Heart right ventricle (tissue), 16 donors: ENCODE measurements around the gene PMVK. TPM values are rescaled to one million over a fixed set of nuclear protein-coding genes. Genes with fewer than 3 reads are reported as not detected.

Experiments
- ATAC-seq, 8 donors: fragments of 200-7000 bp; cut with Tn5 transposase; one replicate each; pipeline ENCODE4 v1.9.1; 2020; ENCODE audit warnings: mild to moderate bottlenecking in 8 of 8, moderate library complexity in 8 of 8, moderate number of reproducible peaks in 1 of 8
- DNase-seq, 2 donors: peaks; one replicate each; pipeline ENCODE4 v3.0.0-alpha.2; 2020
- H3K27ac ChIP-seq, 10 donors: fragments of 200-600 bp; sonication (generic) in 2 of 10; one replicate each; pipeline versions ENCODE4 v1.5.0 to v1.8.0; 2020 to 2022; ENCODE audit warnings: mild to moderate bottlenecking in 3 of 10
- H3K27me3 ChIP-seq, 7 donors: fragments of 200-600 bp; one replicate each; pipeline ENCODE4 v1.8.0; 2021 to 2022; ENCODE audit warnings: mild to moderate bottlenecking in 2 of 7
- H3K36me3 ChIP-seq, 9 donors: fragments of 200-600 bp; sonication (generic) in 1 of 9; one replicate each; pipeline versions ENCODE4 v1.5.0 to v1.8.0; 2020 to 2022; ENCODE audit warnings: mild to moderate bottlenecking in 2 of 9
- H3K4me1 ChIP-seq, 9 donors: fragments of 200-600 bp; sonication (generic) in 1 of 9; one replicate each; pipeline versions ENCODE4 v1.5.0 to v1.8.0; 2020 to 2022; ENCODE audit warnings: mild to moderate bottlenecking in 4 of 9
- H3K4me3 ChIP-seq, 10 donors: fragments of 200-600 bp; sonication (generic) in 2 of 10; one replicate each; pipeline versions ENCODE4 v1.5.0 to v1.8.0; 2020 to 2022; ENCODE audit warnings: mild to moderate bottlenecking in 7 of 10, moderate library complexity in 2 of 10
- H3K9me3 ChIP-seq, 11 donors: fragments of 200-600 bp in 10 of 11; sonication (generic) in 2 of 11; one replicate each; pipeline versions ENCODE4 v1.5.0 to v1.8.0; 2013 to 2022; ENCODE audit warnings: mild to moderate bottlenecking in 2 of 11, control low read depth in 1 of 11, moderate library complexity in 1 of 11
- WGBS, 2 donors: extraction: QIAGEN DNeasy Blood & Tissue Kit; methylation state at CpG; one replicate each; pipeline ENCODE4 v1.1.7; 2013; ENCODE audit warnings: inconsistent platforms in 1 of 2; 5-methylcytosine and 5-hydroxymethylcytosine counted together
- intact Hi-C, 10 donors: fragments of 100-400 bp; cut with DNase I; formaldehyde crosslinking; loops; one replicate each; pipeline versions ENCODE4 v1.11.1 to v1.14.2; 2022
- polyA plus RNA-seq, 2 donors: library from polyadenylated mRNA; stranded (reverse); fragments of 200-250 nt; gene quantifications; one replicate each; pipeline ENCODE4 v1.2.3, GENCODE V29; 2013
- total RNA-seq, 10 donors: library from RNA; stranded (reverse); fragmentation: NEBNext Ultra II Directional in 3 of 10; extraction: Animal tissue kit (Norgen Biotek cat#: 25700) in 3 of 10; gene quantifications; one replicate each; pipeline versions ENCODE4 v1.2.1 to v1.2.4, GENCODE V29; 2021 to 2023
- TF ChIP-seq, protein P1 (sequence below), 9 donors: fragments of 200-600 bp; sonication (generic) in 2 of 9; IDR thresholded peaks; one replicate each; pipeline versions ENCODE4 v1.5.0 to v1.8.0; 2021 to 2022; ENCODE audit warnings: antibody characterized with exemption in 9 of 9, mild to moderate bottlenecking in 5 of 9, moderate library complexity in 1 of 9
- donor health status: Arrhythmogenic right ventricular cardiomyopathy.
- donor health status: ischemic (EF 13 %, LVEDD 7.1; RV severe dilation, severe dysfunction).
- donor health status: healthy with polysubstance abuse.
- donor health status: DM: no; HTN: yes; CAD: no.
- donor health status: DM: no; HTN: no; CAD: no.
- donor health status: ischemic (EF 25% LVEDD 6.9; RV normal size, moderate dysfunction).
- donor health status: ischemic (EF 25% LVEDD 5.7; RV mildly dilated, moderate dysfunction).
- donor health status: healthy.
- donor health status: DM: yes; HTN: yes; CAD: no.
- donor health status: Ischemic cardiomyopathy.
- donor health status: ischemic (EF 35%, LVEDD 5.7; RV mildly dilated, moderate dysfunction).
- donor health status: nonischemic (EF 11% LVEDD 7.7; RV severe dilation, severe dysfunction).
- donor health status: DM: yes; HTN: yes; CAD: no.
- donor health status: PGD.
- donor health status: ischemic (EF 29% LVEDD 5.4; RV normal size, mild dysfunction).
- donor health status: nonischemic (EF 23%, LVEDD 6.1; RV moderate dilation, normal function).

PMVK gene
- total and polyA plus RNA-seq, 12 donors = 29.9 to 66.4 (median 40.5) TPM

DNA sequence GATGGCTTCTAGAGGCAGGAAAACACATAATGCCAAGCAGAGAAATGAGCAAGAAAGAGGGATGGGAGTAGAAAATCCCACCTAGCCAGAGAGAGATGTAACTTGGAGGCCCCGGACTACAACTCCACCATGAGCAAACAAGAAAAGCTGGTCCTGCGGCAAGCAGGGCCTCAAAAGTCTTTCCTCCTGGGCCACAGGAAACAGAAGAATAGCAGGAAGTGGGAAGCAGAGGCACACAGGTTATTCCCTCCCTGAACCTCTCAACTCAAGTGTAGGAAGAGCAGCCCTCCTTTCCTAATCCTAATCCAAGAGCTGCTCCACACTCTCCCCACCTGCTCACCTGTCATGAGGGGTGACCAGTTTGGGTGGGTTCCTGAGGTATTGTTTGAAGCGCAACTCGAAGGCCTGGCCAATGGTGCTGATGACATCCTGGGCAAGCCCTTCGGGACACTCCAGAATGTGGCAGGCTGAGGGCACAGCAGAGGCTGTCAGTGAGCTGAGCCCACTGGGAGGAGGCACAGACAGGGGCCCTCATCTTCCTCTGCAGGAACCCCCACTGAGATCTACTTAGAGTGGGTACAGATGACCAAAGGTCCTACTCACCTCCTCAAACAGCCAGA lies 30.9 kb upstream of the PMVK start:
- no peaks in the 10 kb centered on the region for H3K9me3 ChIP-seq
- H3K27ac ChIP-seq = peak overlapping the region; percentile 42 to 100 (median 82)
- H3K27me3 ChIP-seq = no peaks in the 10 kb centered on the region
- TF ChIP-seq, protein P1, sequence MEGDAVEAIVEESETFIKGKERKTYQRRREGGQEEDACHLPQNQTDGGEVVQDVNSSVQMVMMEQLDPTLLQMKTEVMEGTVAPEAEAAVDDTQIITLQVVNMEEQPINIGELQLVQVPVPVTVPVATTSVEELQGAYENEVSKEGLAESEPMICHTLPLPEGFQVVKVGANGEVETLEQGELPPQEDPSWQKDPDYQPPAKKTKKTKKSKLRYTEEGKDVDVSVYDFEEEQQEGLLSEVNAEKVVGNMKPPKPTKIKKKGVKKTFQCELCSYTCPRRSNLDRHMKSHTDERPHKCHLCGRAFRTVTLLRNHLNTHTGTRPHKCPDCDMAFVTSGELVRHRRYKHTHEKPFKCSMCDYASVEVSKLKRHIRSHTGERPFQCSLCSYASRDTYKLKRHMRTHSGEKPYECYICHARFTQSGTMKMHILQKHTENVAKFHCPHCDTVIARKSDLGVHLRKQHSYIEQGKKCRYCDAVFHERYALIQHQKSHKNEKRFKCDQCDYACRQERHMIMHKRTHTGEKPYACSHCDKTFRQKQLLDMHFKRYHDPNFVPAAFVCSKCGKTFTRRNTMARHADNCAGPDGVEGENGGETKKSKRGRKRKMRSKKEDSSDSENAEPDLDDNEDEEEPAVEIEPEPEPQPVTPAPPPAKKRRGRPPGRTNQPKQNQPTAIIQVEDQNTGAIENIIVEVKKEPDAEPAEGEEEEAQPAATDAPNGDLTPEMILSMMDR (IDR thresholded peaks at IDR 0.05) = no peak
- DNase-seq = no peak
- H3K4me1 ChIP-seq = peaks cover 28 to 70% (median 67%) of the 10 kb centered on the region in 9 donors
- ATAC-seq = no peak
- intact Hi-C loops = loop anchor here in 1 of 10 donors (5.0 kb wide), 1 partner anchor 50 kb away; no protein-coding TSS in a partner anchor
- peaks cover 0 to 69% (median 49%) of the 10 kb centered on the region in 9 donors for H3K36me3 ChIP-seq
- WGBS, 2 donors = 65 to 75% methylated on average over 5 of the region's 5 CpGs
- H3K4me3 ChIP-seq = peak overlapping the region in 2 of 10 donors; percentile 2 to 11

DNA sequence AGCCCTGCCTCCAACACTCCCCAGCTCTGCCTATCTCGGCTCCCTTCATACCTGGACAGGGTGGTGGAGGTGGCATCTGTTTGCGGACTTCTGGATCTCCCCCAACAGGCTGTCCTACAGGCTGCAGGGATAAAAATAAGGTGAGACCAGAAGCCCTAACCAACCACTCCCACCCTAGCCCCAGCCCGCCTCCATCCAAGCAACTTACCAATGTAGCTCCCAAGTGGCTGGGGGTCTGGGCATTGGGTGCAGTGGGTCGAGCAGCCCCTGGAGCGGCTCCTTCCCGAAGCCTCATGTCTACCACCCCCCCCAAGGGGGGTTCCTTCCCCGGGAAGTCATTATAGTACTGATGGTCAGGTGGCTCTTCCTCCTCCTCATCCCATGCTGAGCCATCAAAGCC lies 29.6 kb upstream of the PMVK start:
- DNase-seq (no peak), ATAC-seq (no peak)
- no peaks in the 10 kb centered on the region for H3K9me3 ChIP-seq
- H3K4me1 ChIP-seq = peaks cover 22 to 62% (median 58%) of the 10 kb centered on the region in 9 donors
- peak overlapping the region in 5 of 10 donors; percentile 26 to 97 (median 75) for H3K27ac ChIP-seq
- H3K27me3 ChIP-seq = no peaks in the 10 kb centered on the region
- intact Hi-C loops = loop anchor here in 1 of 10 donors (5.0 kb wide), 1 partner anchor 51 kb away; no protein-coding TSS in a partner anchor
- TF ChIP-seq, protein P1 (IDR thresholded peaks at IDR 0.05) = no peak
- peaks cover 0 to 69% (median 49%) of the 10 kb centered on the region in 9 donors for H3K36me3 ChIP-seq
- 90% methylated on average over 7 of the region's 7 CpGs for WGBS, 2 donors
- no peak overlapping the region for H3K4me3 ChIP-seq

DNA sequence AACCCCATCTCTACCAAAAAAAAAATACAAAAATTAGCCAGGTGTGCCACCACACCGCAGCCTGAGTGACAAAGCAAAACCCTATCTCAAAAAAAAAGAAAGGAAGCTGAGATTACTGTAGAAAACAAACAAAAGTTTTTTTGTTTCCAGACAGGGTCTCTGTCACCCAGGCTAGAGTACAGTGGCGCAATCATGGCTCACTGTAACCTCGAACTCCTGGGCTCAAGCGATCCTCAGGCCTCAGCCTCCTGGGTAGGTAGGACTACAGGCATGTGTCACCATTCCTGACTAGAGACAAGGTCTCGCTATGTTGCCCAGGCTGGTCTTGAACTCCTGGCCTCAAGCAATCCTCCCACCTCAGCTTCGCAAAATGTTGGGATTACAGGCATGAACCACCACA lies 27.8 kb upstream of the PMVK start:
- WGBS, 2 donors = 91 to 96% methylated on average over 6 of the region's 6 CpGs
- peaks cover 12 to 59% (median 51%) of the 10 kb centered on the region in 9 donors for H3K4me1 ChIP-seq

DNA sequence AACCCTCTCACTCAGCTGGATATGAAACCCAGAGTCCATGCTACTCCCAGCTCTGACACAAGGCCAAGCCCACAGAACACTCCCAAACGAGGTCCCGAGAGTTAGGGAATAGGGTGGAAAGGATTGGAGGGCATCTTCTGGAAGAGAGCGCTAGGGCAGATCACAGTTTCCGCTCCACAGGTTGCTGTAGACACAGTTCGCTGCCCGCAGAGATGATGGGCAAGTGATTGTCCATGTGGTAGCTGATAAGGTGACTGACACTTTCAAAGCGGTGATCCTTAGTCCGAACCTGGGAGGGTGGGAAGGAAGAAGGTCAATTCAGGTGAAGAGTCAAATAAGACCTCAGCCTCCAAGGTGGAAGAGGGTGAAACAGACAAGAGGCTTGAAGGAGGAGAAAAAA lies 27.1 kb upstream of the PMVK start:
- peaks cover 12 to 56% (median 44%) of the 10 kb centered on the region in 9 donors for H3K4me1 ChIP-seq
- no peaks in the 10 kb centered on the region for H3K9me3 ChIP-seq
- H3K27me3 ChIP-seq = no peaks in the 10 kb centered on the region
- H3K4me3 ChIP-seq = no peak overlapping the region
- peaks cover 0 to 74% (median 57%) of the 10 kb centered on the region in 9 donors for H3K36me3 ChIP-seq
- WGBS, 2 donors = 82 to 83% methylated on average over 8 of the region's 8 CpGs
- no peak for ATAC-seq
- TF ChIP-seq, protein P1 (IDR thresholded peaks at IDR 0.05) = no peak
- intact Hi-C loops = loop anchor here in 7 of 10 donors (5.0 kb wide), 3 partner anchors 34 to 54 kb away; partner anchors contain the start of gene ZBTB7B (in 1 of the 7)
- H3K27ac ChIP-seq = no peak overlapping the region
- no peak for DNase-seq

More for the DNA sequence above, 27.8 kb upstream of the PMVK start:
- H3K27me3 ChIP-seq = no peaks in the 10 kb centered on the region
- no peaks in the 10 kb centered on the region for H3K9me3 ChIP-seq
- DNase-seq (no peak), ATAC-seq (no peak)
- H3K4me3 ChIP-seq = no peak overlapping the region
- TF ChIP-seq, protein P1 (IDR thresholded peaks at IDR 0.05) = no peak
- H3K27ac ChIP-seq = no peak overlapping the region
- intact Hi-C loops = loop anchor here in 7 of 10 donors (5.0 kb wide), 3 partner anchors 33 to 53 kb away; partner anchors contain the start of gene ZBTB7B (in 1 of the 7)
- H3K36me3 ChIP-seq = peaks cover 0 to 74% (median 52%) of the 10 kb centered on the region in 9 donors
